Occipital lobe (tissue), 2 donors: Measurements from ENCODE around the gene STYXL2. TPM values are rescaled to one million over a fixed set of nuclear protein-coding genes. Genes with fewer than 3 reads are reported as not detected.

Experiments
- DNase-seq: peaks from one replicate; lab custom pipeline; 2025; lab: John Stamatoyannopoulos, UW
- total RNA-seq: library from RNA; depleted of rRNA; stranded (reverse); fragments of >200 nt; gene quantifications from one replicate; pipeline ENCODE4 v1.2.3, GENCODE V29; 2014

The STYXL2 gene
- 0.16 TPM for total RNA-seq

- no peak for DNase-seq
Measured at GRCh38 chr1:167093846-167094516, at the start of gene STYXL2. TSS of gene STYXL2 (plus strand) at chr1:167094075. CDS start at chr1:167094850, 775 bp downstream.

GRCh38 chr1:167051907-167052306 lies 42.0 kb upstream of the STYXL2 start:
- DNase-seq: no peak

- DNase-seq: no peak
Measured at GRCh38 chr1:167052389-167052788, 41.5 kb upstream of the STYXL2 start.

GRCh38 chr1:167054531-167054930 lies 39.3 kb upstream of the STYXL2 start:
- no peak for DNase-seq

GRCh38 chr1:167054946-167055630 lies 38.8 kb upstream of the STYXL2 start:
- DNase-seq: no peak

- no peak for DNase-seq
Measured at GRCh38 chr1:167056529-167057231, 37.2 kb upstream of the STYXL2 start.

GRCh38 chr1:167057241-167057688 lies 36.6 kb upstream of the STYXL2 start:
- DNase-seq: no peak

- peak; percentile 50 for DNase-seq
Measured at GRCh38 chr1:167059045-167059808, 34.6 kb upstream of the STYXL2 start.

GRCh38 chr1:167059809-167060107 lies 34.1 kb upstream of the STYXL2 start:
- no peak for DNase-seq

GRCh38 chr1:167060141-167061072 lies 33.5 kb upstream of the STYXL2 start:
- DNase-seq: no peak

GRCh38 chr1:167061073-167061464 lies 32.8 kb upstream of the STYXL2 start:
- DNase-seq: no peak

- DNase-seq: no peak
Measured at GRCh38 chr1:167064621-167065020, 29.3 kb upstream of the STYXL2 start.

GRCh38 chr1:167065471-167065870 lies 28.4 kb upstream of the STYXL2 start:
- DNase-seq: no peak

GRCh38 chr1:167066333-167067122 lies 27.3 kb upstream of the STYXL2 start:
- DNase-seq: peak; percentile 51

GRCh38 chr1:167067904-167068303 lies 26.0 kb upstream of the STYXL2 start:
- no peak for DNase-seq

GRCh38 chr1:167068761-167069160 lies 25.1 kb upstream of the STYXL2 start:
- DNase-seq: no peak

- no peak for DNase-seq
Measured at GRCh38 chr1:167071286-167071685, 22.6 kb upstream of the STYXL2 start.

- no peak for DNase-seq
Measured at GRCh38 chr1:167076136-167076710, 17.7 kb upstream of the STYXL2 start.

GRCh38 chr1:167077128-167077867 lies 16.6 kb upstream of the STYXL2 start:
- DNase-seq: no peak
